Fibroblast of upper back skin (primary cell): ENCODE results near the gene RGS16.

Experiments used
- DNase-seq: peaks from one replicate; pipeline ENCODE4 v3.0.0-alpha.2; 2013

RGS16 gene

DNA sequence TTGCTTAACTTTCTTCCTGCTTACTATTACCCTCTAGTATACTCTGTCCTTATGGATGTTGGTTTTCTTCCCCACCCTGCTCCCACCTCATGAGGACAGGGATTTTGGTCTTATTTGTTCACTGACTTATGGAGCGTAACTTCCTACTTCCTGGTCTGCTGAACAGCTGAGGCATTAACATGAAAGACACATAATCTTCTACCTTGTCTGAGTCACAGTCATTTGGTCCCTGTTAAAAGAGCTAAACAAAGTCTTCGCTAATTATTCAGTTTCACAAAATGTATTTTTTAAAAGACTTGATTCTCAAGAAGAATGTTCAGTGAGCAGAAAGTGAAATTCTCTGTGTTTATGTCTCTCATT lies 33.6 kb downstream of the RGS16 start:
- no peak for DNase-seq

DNA sequence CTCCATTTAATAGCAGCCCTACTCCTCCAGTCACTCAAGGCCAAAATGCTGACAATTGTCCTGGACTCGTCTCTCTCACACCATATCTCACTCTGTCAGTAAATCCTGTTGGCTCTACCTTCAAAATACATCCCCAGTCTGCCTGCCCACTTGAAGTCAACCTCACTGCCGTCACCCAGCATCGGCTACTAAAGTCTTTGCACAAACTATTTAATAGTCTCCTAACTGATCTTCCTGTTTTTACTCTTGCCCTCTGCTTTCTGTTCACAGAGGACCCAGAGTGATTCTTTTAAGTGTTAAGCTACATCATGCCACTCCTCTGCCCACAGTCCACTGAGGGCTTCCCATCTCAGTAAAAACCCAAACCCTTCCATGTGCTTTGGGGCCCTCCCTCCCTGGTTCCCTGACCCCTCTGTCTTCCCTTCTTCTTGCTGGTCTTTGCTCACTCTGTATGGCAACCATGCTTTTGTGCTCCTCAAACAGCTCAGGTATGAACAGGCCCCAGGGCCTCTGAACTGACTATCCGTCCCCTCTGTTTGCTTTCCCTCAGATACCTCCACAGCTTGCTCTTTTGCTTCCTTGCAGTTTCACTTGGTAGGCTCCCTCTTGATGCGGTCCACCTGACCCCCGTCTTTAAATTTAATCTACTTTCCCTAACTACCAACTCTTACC lies 34.1 kb downstream of the RGS16 start:
- no peak for DNase-seq

DNA sequence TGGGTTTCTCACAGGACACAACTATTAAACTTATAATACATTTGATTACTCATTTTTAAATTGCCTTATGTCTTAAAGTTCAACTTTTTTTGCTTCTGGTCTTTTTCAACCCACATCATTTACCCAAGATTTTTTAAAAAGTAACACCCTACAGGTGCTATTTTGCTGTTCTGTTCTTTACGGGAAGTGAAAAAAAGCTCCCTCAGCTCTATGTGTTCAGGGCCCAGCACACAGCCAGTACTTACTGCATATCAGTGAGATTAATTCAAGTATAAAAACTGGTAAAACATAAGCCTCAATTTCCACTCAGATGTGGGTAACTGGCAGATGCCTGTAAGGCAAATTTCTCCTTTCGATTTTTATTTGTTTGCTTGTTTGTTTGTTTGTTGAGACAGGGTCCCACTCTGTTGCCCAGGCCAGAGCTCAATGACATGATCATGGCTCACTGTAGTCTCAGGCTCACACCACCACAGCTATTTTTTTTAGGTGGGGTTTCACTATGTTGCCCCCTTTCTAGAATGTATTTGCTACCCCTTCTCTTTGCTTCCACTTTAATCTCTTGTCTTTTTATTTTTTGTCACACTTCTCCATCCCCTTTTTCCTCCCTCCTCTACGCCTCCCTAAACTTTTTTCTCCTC lies 35.4 kb downstream of the RGS16 start:
- DNase-seq, result no peak

DNA sequence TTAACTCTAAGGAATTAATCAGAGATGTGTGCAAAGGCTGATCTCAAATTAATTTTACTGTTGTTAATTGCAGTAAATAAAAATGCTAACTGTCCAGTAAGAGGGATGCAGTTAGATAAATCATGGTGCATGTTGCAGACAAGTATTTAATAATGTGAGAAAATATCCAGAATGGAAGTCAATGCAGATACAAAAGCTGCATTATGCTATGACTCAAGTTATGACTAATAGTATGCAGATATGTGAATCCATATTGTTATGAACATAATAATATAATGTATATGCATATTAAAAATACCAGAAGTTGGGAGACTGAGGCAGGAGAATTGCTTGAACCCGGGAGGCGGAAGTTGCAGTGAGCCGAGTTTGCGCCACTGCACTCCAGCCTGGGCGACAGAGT lies 36.6 kb downstream of the RGS16 start:
- no peak for DNase-seq

GRCh38 chr1:182565537-182565936 lies 38.7 kb downstream of the RGS16 start:
- no peak for DNase-seq

DNA sequence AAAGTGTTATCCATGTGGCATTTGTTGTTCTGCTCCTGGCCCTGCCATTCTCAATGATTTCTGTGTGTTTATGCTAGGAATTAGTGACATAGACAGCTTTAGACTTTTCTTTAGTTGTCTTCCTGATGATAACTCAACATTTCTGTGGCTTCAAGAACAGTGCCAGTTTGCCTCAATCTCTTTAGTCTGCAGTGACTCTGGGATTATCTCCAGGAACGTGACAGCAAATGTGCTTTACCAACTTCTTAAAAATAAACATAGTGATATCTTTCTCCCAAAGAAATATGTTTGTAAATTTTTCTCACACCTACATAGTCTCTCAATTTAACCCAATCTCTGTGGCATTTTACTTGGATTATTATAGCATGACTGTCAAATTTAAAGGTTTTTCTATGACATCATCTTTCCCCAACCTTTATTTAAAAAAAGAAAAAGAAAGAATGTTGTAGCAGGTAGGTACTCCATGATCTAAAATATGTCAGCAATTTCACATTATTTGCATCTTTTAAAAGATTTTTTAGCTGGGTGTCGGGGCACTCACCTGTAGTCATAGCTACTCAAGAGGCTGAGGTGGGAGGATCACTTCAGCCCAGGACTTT lies 39.7 kb downstream of the RGS16 start:
- no peak for DNase-seq

GRCh38 chr1:182563095-182563494 lies 41.1 kb downstream of the RGS16 start:
- DNase-seq, result no peak

GRCh38 chr1:182561456-182561855 lies 42.7 kb downstream of the RGS16 start:
- no peak for DNase-seq

- DNase-seq, result no peak
Measured at GRCh38 chr1:182560392-182560984, 43.7 kb downstream of the RGS16 start.

- no peak for DNase-seq
Measured at GRCh38 chr1:182556279-182556678, 47.9 kb downstream of the RGS16 start.

DNA sequence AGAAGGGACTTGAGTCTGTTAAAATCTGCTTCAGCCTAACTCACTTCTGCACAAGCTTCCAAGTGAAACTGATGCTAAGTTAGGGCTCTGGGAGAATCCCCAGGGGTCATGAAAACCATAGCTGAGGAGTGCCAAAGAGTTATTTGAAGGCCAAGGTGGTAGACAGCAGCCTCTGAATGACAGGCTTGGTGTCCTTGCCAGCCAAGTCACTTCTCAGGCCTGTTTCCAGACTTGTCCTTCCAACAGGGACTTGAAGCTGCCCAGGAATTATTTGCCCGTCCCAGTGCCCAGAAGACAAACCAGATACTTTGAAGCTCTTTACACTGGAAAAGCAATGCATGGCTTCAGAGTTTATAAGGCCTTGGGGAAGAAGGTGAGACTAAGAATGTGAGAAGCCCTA lies 48.7 kb downstream of the RGS16 start:
- no peak for DNase-seq

- no peak for DNase-seq
Measured at GRCh38 chr1:182552527-182552926, 51.7 kb downstream of the RGS16 start.

DNA sequence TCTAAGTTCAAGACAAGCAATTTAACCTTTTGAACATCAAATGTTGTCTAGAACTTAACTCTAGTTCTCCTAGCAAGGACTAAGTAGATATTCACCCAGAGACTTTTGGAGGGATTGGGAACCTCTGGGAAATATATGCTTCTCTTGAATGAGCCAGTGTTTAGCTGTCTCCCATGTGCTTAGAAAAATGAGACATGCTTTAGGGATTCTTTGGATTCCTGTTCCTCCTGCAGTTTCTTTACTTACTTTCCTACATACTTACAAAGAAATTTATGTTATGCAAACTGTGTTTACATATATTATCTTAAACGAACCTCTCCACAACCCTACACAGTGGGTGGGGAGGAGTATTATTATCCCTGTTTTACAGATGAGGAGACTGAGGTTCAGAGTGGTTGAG lies 54.4 kb downstream of the RGS16 start:
- DNase-seq, result no peak

DNA sequence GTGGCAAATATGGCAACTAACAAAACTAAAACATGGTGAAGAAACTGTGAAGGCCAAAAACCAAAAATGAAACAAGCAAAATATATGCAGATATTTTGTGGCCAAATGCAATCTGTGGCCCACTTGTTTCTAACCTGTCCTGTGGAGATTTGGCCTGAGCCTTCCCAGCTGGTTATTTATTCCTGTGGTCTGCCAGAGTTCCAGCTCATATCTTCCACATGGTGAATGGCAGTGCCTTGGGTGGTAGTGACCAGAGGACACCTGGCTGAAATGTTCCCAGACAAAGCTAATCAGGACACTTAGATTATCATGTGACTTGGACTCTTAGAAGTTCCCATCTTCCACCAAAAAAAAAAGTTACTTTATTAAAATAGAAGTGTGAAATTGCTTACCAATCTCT lies 54.8 kb downstream of the RGS16 start:
- no peak for DNase-seq
